GM13976 (cell line): ENCODE measurements around the gene SCN4A.
"Not testable (repeated sequence)": the region's sequence is repeated elsewhere in the genome, so short reads cannot be mapped to it uniquely, and the experiment has no call there.

Experiments
- DNase-seq: peaks from one replicate; pipeline ENCODE4 v3.0.0; 2012; ENCODE audit warnings: low spot score
- in situ Hi-C: fragments of 300-500 bp; cut with MboI; formaldehyde crosslinking; loops from one replicate; pipeline ENCODE4 v1.12.0; 2022; ENCODE audit warnings: low sequenced_read_pairs, mixed read lengths, inconsistent platforms; ENCODE audit not compliant: unreplicated experiment
- TF ChIP-seq, protein P1 (sequence below): IDR thresholded peaks from 2 replicates; pipeline ENCODE4 v1.5.1; 2012; ENCODE audit warnings: borderline replicate concordance, mild to moderate bottlenecking; ENCODE audit not compliant: insufficient read depth; ENCODE audit errors: extremely low read depth, missing control alignments, control extremely low read depth

SCN4A gene

DNA sequence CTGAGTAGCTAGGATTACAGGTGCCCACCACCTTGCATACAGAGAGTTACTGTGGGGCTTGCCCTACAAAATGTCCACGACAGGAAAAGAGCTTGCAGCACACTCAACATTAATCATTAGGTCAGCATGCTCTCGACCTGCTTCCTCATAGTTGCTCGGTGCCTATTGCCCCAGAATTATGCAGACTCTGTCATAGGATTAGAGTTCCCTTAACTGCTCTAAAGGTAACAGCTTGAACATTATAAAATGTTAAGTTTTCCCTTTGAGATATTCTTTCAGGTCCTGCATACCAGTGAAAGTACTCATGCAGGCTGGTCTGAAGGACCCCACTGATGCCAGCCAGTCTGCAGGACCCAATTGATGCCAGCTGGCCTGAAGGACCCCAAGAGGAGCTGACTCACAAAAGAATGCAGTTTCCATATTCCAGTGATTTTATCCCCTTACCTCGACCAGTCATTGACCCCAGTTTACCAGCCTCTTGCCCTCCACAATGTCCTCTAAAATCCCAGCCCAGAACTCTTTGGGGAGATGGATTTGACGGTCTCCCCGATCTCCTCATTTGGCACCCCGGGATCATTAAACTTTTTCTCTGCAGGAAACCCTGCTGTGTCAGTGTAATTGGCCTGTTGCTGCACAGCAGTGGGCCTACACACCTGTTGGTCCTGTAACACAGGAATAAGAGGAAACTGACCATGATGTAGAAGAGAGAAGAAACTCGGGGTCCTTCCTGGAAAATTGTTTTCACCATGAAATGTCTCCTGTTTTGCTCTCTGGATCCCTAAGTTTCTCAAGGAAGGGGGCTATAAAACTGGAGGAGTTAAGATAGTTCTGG is 37.1 kb upstream of the SCN4A start:
- no peak for DNase-seq

DNA sequence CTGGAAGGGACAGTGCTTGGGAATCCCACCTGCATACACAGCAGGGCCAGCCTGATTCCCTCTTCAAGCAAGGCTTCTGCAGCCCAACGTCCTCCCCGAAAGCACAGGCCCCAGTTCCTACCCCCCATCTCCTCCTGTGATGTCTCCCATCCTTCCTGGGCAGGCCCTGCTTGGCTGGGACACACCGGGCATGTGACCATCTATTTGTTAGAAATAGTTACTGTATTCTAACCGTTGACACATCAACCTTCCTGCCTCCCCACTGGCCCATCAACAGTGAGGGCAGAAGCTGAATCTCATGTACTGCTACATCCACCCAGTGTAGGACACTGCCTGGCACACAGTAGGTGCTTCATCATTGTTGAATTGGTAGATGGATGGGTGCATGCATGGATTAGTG is 36.1 kb upstream of the SCN4A start:
- in situ Hi-C loops: no loop called here
- TF ChIP-seq, protein P1, sequence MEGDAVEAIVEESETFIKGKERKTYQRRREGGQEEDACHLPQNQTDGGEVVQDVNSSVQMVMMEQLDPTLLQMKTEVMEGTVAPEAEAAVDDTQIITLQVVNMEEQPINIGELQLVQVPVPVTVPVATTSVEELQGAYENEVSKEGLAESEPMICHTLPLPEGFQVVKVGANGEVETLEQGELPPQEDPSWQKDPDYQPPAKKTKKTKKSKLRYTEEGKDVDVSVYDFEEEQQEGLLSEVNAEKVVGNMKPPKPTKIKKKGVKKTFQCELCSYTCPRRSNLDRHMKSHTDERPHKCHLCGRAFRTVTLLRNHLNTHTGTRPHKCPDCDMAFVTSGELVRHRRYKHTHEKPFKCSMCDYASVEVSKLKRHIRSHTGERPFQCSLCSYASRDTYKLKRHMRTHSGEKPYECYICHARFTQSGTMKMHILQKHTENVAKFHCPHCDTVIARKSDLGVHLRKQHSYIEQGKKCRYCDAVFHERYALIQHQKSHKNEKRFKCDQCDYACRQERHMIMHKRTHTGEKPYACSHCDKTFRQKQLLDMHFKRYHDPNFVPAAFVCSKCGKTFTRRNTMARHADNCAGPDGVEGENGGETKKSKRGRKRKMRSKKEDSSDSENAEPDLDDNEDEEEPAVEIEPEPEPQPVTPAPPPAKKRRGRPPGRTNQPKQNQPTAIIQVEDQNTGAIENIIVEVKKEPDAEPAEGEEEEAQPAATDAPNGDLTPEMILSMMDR: no peak
- no peak for DNase-seq

More for the DNA sequence above, 37.1 kb upstream of the SCN4A start:
- TF ChIP-seq, protein P1: no peak
- in situ Hi-C loops: no loop called here

DNA sequence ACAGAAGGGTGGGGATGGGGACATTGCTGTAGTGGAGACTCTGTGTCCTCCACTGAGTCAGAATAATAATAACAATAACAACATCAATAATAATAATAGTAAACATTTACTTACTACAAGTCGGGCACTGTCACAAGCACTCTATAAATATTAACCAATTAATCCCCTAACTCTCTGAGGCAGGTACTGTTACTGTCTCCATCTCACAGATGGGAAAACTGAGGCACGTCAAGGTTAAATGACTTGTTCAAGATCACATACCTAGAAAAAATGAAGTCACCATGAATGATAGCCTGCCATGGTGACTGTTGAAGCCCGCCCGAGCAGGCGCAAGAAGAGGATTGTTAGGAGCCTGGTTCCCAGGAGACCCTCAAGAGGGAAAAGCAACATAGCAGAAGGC is 35.6 kb upstream of the SCN4A start:
- in situ Hi-C loops: no loop called here
- no peak for DNase-seq
- TF ChIP-seq, protein P1: no peak

DNA sequence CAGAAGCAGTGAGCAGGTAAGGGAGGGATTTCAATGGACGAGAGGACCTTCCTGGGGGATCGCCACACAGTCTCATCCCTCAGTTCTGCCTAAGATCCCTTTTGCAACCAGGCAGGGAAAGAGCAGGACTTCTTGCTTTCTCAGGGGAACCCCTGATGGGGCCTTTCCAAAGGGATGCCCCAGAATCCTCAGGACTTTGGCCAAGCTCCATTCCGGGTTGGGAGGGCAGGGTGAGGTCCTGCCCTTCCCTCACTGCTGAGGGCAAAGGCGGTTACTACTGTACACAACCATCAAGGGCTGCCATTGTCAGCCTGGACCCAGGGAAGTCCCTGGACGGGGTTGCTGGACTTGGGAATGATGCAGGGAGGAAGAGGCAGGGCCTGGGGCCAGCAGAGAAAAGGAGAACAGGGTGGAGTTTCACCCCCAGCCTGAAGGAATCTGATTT is 35.1 kb upstream of the SCN4A start:
- no peak for DNase-seq
- TF ChIP-seq, protein P1: no peak
- in situ Hi-C loops: no loop called here

DNA sequence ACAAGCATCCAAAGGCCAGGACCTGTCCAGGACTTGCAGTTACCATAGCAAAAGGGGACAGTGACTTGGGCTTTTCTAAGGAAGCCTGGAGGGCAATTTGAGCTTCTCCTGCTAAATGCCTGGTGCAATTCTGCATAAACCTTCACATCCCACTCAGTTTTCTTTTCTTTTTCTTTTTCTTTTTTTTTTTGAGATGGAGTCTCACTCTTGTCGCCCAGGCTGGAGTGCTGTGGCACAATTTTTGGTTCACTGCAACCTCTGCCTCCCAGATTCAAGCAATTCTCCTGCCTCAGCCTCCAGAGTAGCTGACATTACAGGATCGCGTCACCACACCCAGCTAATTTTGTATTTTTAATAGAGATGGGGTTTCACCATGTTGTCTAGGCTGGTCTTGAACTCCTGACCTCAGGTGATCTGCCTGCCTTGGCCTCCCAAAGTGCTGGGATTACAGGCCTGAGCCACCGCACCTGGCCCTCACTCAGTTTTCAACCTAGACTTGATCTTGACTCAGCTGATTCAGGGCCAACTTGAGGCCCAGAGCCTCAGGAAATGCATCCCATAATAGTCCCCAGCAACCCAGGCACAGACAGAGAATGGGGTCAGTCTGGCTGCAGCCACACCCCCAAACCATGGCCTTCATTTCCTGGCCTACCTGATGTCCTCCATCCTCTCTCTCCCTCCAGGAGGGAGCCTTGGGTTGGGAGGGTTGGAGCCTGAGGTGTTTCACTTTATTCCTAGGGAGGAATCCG is 34.5 kb upstream of the SCN4A start:
- in situ Hi-C loops, DNase-seq: not testable (repeated sequence)

DNA sequence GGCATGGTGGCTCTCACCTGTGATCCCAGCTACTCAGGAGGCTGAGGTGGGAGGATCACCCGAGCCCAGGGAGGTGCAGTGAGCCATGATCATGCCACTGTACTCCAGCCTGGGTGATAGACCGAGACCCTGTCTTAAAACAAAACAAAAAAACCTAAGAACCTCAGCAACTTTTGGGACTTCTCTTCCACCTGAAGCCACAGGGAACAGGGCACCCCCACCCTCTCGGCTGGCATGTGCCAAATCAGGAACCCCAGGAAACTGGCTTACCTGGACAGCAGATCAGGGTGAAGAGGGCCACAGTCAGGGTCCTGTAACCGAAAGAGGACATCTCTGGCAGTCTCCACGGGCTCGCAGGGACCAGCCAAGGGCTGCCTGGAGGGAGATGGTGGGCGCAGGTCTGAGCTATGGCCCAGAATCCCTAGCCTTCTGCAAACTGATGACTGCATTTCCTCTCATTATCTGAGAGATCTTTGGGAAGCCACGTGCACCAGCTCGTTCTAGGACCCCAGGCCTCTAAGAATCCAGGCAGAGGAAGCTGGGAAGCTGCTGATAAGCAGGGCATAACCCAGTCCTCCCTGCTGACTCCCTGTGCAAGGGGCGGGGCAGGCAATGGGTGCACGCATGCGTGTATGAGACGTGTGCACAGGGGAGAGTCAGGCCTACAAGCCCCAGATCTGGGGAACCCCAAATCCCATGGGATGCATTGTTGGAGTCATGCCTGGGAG is 33.8 kb upstream of the SCN4A start:
- TF ChIP-seq, protein P1: no peak
- DNase-seq: peak; percentile 22
- in situ Hi-C loops: no loop called here
